ENCODE measurements around the gene GPR61. TPM values are rescaled to one million over a fixed set of nuclear protein-coding genes. Genes with fewer than 3 reads are reported as not detected.
A peak's percentile ranks its signal among the peaks of the same experiment; 100 is the strongest.

The GPR61 gene
- total and polyA plus RNA-seq, 9 of the 15 experiments (the other 6 are each of a cell fraction or from before 2014, with no cell fraction given), result 0.04 to 1.1 (median 0.25) TPM; not detected in 4

- TF ChIP-seq HBP1 (CRISPR knock-in tag; IDR thresholded peaks at IDR 0.05), result peak; percentile 62; the same call in 1 of the 2 replicates
- TF ChIP-seq HINFP (tag; conservative IDR thresholded peaks at IDR 0.05; ENCODE audit: low read depth), result no peak
- peak in 1 of 2 experiments; percentile 79; a peak in 2 of 4 replicates for TF ChIP-seq RCOR1 (IDR thresholded peaks at IDR 0.05; ENCODE audit: borderline replicate concordance in 1 of 2, low read depth in 2 of 2, low read length in 2 of 2)
- no peak for TF ChIP-seq TRIM24 (IDR thresholded peaks at IDR 0.05)
- TF ChIP-seq ESRRA (IDR thresholded peaks at IDR 0.05; ENCODE audit: borderline replicate concordance, low read depth), result peak; percentile 24; the same call in 1 of the 2 replicates
- no peak for TF ChIP-seq HMG20A (CRISPR knock-in tag; conservative IDR thresholded peaks at IDR 0.05)
- no peak for TF ChIP-seq HIVEP1 (CRISPR knock-in tag; IDR thresholded peaks at IDR 0.05)
- no peak for TF ChIP-seq ZNF707 (CRISPR knock-in tag; conservative IDR thresholded peaks at IDR 0.05)
- peak; percentile 86 for TF ChIP-seq TOE1 (IDR thresholded peaks at IDR 0.05; ENCODE audit: borderline replicate concordance)
- TF ChIP-seq TOE1 (CRISPR knock-in tag; IDR thresholded peaks at IDR 0.05; ENCODE audit: borderline replicate concordance, low read depth), result no peak
- no peak for TF ChIP-seq TEAD2 (tag; IDR thresholded peaks at IDR 0.05)
- peak; percentile 98 for TF ChIP-seq ELF4 (CRISPR knock-in tag; IDR thresholded peaks at IDR 0.05)
- TF ChIP-seq, protein P1, sequence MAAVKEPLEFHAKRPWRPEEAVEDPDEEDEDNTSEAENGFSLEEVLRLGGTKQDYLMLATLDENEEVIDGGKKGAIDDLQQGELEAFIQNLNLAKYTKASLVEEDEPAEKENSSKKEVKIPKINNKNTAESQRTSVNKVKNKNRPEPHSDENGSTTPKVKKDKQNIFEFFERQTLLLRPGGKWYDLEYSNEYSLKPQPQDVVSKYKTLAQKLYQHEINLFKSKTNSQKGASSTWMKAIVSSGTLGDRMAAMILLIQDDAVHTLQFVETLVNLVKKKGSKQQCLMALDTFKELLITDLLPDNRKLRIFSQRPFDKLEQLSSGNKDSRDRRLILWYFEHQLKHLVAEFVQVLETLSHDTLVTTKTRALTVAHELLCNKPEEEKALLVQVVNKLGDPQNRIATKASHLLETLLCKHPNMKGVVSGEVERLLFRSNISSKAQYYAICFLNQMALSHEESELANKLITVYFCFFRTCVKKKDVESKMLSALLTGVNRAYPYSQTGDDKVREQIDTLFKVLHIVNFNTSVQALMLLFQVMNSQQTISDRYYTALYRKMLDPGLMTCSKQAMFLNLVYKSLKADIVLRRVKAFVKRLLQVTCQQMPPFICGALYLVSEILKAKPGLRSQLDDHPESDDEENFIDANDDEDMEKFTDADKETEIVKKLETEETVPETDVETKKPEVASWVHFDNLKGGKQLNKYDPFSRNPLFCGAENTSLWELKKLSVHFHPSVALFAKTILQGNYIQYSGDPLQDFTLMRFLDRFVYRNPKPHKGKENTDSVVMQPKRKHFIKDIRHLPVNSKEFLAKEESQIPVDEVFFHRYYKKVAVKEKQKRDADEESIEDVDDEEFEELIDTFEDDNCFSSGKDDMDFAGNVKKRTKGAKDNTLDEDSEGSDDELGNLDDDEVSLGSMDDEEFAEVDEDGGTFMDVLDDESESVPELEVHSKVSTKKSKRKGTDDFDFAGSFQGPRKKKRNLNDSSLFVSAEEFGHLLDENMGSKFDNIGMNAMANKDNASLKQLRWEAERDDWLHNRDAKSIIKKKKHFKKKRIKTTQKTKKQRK (IDR thresholded peaks at IDR 0.05; ENCODE audit: borderline replicate concordance, low read depth, low read length), result no peak
- TF ChIP-seq, protein P2, sequence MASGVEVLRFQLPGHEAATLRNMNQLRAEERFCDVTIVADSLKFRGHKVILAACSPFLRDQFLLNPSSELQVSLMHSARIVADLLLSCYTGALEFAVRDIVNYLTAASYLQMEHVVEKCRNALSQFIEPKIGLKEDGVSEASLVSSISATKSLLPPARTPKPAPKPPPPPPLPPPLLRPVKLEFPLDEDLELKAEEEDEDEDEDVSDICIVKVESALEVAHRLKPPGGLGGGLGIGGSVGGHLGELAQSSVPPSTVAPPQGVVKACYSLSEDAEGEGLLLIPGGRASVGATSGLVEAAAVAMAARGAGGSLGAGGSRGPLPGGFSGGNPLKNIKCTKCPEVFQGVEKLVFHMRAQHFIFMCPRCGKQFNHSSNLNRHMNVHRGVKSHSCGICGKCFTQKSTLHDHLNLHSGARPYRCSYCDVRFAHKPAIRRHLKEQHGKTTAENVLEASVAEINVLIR (CRISPR knock-in tag; IDR thresholded peaks at IDR 0.05), result no peak
- no peak for TF ChIP-seq HNRNPUL1 (IDR thresholded peaks at IDR 0.05; ENCODE audit: low read length)
- TF ChIP-seq CREBBP (IDR thresholded peaks at IDR 0.05; ENCODE audit: low read depth, low read length), result no peak
- peak; percentile 82 for TF ChIP-seq RBM25 (IDR thresholded peaks at IDR 0.05; ENCODE audit: low read depth, low read length, severe bottlenecking)
- peak; percentile 37 for TF ChIP-seq PCBP1 (IDR thresholded peaks at IDR 0.05; ENCODE audit: low read depth, low read length, poor library complexity, severe bottlenecking)
- TF ChIP-seq ZNF780A (CRISPR knock-in tag; IDR thresholded peaks at IDR 0.05), result no peak
Measured at GRCh38 chr1:109493805-109494539, 45.7 kb upstream of the GPR61 start, which contains the start of gene CYB561D1 (continued).

Measured in K562 (cell line).